ENCODE data around the gene UPB1.
"Not testable (repeated sequence)": the region's sequence is repeated elsewhere in the genome, so short reads cannot be mapped to it uniquely, and the experiment has no call there.

The UPB1 gene

DNA sequence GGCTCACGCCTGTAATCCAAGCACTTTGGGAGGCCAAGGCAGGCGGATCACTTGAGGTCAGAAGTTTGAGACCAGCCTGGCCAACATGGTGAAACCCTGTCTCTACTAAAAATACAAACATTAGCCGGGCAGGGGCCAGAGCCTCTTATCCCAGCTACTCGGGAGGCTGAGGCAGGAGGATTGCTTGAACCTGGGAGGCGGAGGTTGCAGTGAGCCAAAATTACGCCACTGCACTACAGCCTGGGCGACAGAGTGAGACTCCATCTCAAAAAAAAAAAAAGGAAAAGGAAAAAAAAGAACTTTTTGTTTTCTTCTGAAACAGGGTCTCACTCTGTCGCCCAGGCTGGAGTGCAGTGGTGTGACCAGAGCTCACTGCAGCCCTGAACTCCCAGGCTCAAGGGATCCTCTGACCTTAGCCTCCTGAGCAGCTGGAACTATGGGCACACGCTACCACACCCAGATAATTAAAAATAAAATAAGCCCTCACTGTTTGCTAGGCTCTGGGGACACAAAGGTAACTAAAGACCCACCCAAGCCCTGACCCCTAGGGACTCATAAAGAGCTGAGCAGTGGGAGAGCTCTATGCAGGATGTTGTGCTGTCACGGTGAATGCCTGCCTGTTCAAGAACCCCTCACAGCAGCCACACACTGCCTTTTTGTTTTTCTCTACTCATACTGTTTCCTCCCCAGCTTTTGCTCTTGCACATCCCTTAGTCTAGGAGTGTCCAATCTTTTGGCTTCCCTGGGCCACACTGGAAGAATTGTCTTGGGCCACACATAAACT, 57.6 kb downstream of the UPB1 start:
- Mint-ChIP-seq H3K4me1 (peaks cover 77% of the 10 kb centered on the region), H3K4me3 (peak overlapping the region; percentile 97), H3K36me3 (peaks cover 29% of the 10 kb centered on the region), H3K27ac (peak overlapping the region; percentile 91)
- ATAC-seq, result peak; percentile 40
- not testable (repeated sequence) for H3K9me3 Mint-ChIP-seq, H3K27me3 Mint-ChIP-seq

DNA sequence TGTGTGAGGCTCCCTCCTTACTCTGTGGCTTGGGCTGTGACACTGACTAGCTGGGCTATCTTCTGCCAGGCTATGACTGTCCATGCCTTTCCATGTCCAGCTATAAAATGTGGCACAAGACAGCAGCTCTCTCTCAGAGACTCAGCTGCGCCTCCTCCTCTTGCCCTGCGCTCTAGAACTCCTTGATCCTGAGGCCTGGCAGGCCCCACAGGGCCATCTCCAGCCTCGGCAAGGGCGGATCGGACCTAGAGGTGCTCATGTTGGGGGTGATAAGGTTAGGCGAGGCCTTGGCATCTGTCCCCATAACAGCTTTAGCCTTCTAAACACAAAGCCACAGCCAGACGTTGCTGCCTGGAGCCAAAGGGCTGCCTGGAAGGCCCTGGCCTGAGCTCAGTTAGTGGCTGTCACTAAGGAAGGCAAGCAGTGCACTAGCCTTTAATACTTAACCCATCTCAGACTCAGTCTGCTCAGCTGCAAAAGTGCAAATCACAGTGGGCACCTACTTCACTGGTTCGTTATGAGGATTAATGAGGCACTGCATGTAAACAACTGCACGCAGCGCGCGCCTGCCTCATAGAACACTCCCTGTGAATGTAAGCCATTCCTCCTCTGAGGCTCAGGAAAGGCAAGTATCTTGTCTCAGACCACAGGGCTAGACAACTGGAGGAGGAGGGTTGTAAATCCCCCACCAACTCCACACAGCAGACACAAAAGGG, 58.6 kb downstream of the UPB1 start:
- Mint-ChIP-seq H3K4me1 (peaks cover 77% of the 10 kb centered on the region), H3K4me3 (peak overlapping the region; percentile 97), H3K9me3 (no peaks in the 10 kb centered on the region), H3K27ac (peak overlapping the region; percentile 91), H3K36me3 (peaks cover 29% of the 10 kb centered on the region), H3K27me3 (no peaks in the 10 kb centered on the region)
- ATAC-seq, result no peak

DNA sequence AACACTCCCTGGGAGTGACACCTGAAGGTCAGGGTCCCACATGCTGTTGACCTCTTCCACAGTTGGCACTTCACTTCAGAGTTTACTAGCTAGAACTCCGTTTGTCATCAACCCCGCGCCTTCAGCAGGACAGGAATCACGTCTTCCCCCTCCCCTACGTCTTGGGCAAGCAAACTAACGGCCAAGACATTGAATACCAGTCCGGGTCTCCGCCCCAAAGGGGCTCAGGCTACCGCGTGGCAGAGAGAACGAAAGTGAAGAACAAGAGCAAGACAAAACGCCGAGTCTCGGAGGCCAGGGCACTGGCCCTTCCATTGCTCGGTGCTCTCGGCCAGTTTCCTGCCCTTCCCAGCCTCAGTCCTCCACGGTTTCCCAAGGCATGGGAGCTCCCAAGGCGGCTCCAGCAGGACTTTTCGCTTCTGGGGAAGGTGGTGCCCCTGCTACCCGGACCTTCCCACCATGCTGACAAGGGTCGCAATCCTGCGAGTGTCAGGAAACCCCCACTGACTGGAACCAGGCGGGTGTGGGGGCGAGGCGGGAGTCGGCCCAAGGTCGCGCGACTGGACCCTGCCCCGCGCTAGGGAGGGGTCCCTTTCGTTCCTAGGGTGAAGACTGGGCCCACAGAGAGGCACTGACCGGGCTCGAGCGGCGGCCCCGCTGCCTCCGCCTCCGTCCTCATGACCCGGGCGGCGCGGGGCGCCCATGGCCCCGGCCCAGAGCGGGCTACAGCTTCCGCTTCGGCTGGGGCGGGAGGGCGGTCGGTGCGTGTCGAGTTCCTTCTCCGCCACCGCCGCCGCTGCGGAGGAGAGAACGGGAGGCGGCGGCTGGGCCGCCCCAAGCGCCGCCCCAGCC, 59.4 kb downstream of the UPB1 start, which contains the start of gene GUCD1:
Gene GUCD1, minus strand, starts transcription at position 826 of the 852 bp plus-strand sequence. Its CDS starts 147 bp downstream, at position 679.
- Mint-ChIP-seq H3K4me1 (peaks cover 77% of the 10 kb centered on the region), H3K9me3 (no peaks in the 10 kb centered on the region), H3K4me3 (peak within 1 kb of the TSS; percentile 97), H3K27ac (peak within 1 kb of the TSS; percentile 91), H3K36me3 (peaks cover 29% of the 10 kb centered on the region), H3K27me3 (no peaks in the 10 kb centered on the region)
- no peak for ATAC-seq

DNA sequence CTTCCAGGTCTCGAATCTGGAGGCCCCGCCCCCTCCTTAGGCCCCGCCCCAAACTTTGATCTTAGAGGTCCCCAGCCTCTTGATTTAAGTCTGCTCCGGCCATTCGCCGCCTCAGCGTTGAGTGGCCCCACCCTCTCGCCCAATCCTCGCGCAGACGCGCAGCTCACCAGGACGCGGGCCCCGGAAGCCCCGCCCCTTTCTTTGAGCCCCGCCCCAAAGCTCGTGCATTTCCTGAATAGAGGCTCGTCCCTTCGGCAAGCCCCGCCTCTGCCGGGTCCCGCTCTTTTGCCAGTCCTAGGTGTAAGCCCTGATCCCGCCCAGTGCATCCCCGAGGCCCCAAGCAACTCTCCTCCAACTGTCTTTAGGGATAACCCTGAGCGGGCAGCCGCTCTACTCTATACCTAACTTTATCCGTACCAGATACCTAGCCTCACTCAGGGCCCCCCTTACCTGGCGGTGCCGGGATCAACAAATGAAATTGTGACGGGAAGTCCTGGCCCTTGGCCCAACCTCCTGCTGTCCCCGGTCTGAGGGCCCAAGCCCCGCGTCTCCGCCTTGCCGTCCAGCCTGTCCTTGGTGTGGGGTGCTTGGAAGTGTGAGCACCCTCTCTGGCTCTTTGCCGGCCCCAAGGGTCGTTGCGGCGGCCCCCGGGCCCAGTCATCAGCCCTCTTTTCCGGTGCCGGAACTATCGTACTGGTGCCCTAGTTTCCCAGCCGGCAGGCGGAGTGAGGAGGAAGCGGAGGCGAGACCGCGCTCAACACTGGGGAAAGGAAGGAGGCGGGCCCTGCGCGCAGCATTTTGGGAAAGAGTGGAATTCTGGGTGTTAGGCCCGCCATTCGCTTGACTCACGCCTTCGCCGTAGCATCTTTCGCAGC, 60.3 kb downstream of the UPB1 start, which contains the start of gene SNRPD3:
Gene SNRPD3, plus strand, starts transcription at position 835 of the 875 bp plus-strand sequence. CDS start 1,676 bp downstream, outside the sequence.
- ATAC-seq, result peak; percentile 92
- Mint-ChIP-seq H3K27ac (peak within 1 kb of the TSS; percentile 91), H3K4me3 (peak within 1 kb of the TSS; percentile 97), H3K27me3 (no peaks in the 10 kb centered on the region), H3K9me3 (no peaks in the 10 kb centered on the region), H3K4me1 (peaks cover 72% of the 10 kb centered on the region), H3K36me3 (peaks cover 28% of the 10 kb centered on the region)

DNA sequence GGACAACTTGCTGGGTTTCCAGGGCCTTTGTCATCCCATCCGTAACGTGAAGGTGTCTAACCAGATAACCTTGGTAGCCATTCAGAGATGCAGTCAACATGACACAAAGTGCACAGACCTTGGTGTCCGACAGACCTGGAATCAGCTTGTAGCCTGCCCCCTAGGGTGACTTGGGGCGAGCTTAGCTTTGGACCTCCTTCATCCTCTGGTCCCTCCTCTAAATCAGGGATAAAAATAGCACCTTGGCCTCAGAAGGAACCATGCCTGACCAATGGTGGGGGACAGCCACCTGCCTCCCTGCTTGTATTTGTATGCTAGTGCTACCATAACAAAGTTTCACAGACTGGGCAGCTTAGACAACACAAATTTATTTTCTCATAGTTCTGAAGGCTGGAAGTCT, 64.3 kb downstream of the UPB1 start:
- no peaks in the 10 kb centered on the region for H3K27me3 Mint-ChIP-seq
- peaks cover 57% of the 10 kb centered on the region for H3K4me1 Mint-ChIP-seq
- peak overlapping the region; percentile 37 for H3K27ac Mint-ChIP-seq
- H3K9me3 Mint-ChIP-seq, result no peaks in the 10 kb centered on the region
- H3K36me3 Mint-ChIP-seq, result peaks cover 37% of the 10 kb centered on the region
- no peak overlapping the region for H3K4me3 Mint-ChIP-seq
- ATAC-seq, result no peak

DNA sequence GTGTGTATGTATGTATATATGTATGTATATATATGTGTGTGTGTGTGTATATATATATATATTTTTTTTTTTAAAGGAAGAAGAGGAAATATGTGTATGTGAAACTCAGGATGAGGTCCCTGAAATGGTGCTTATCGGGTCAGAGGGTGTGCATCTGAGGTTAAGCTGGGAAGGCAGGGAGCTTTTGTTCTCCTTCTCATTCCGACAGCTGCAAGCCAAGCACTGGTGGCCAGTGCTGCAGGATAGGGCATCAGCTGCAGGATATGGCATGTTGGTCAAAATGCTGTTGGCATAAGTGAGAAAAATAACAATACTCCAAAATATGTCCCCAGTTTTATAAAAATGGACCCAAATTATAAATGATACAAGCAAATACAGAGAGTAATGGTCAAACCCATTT, 68.1 kb downstream of the UPB1 start:
- no peak for ATAC-seq
- H3K4me3 Mint-ChIP-seq, result no peak overlapping the region
- H3K27ac Mint-ChIP-seq, result no peak overlapping the region
- H3K4me1 Mint-ChIP-seq, result peaks cover 67% of the 10 kb centered on the region
- peaks cover 28% of the 10 kb centered on the region for H3K36me3 Mint-ChIP-seq
- H3K9me3 Mint-ChIP-seq, result no peaks in the 10 kb centered on the region
- no peaks in the 10 kb centered on the region for H3K27me3 Mint-ChIP-seq

DNA sequence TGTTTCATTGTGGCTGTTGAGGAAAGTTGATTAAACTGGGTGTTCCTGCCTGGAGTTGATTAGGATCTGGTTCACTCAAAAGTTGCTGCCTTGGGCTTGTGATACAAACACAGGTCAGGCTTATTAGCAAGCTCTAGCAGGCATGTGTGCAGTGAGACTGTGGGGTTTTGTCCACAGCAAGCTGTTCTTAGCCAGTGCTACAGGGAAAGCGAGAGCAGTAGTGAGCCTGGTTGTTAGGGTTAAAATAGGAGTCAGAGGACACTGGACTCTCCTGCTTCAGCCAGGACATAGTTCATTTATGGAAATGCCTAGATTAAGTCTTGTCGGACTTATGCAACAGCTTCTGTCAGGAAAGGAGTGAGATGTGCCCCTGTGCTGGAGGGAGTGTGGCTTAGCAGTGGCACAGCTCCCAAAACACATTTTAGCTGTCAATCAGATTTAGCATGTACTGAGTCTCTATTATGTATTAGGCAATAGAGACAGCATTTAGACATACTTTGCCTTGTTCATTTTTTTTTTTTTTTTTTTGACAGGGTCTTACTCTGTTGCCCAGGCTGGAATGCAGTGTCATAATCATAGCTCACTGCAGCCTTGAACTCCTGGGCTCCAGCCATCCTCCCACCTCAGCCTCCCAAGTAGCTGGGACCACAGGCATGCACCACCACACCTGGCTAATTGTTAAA, 69.4 kb downstream of the UPB1 start:
- Mint-ChIP-seq H3K27ac (no peak overlapping the region), H3K4me1 (peaks cover 54% of the 10 kb centered on the region), H3K4me3 (no peak overlapping the region), H3K9me3 (no peaks in the 10 kb centered on the region), H3K27me3 (no peaks in the 10 kb centered on the region), H3K36me3 (peaks cover 24% of the 10 kb centered on the region)
- no peak for ATAC-seq

DNA sequence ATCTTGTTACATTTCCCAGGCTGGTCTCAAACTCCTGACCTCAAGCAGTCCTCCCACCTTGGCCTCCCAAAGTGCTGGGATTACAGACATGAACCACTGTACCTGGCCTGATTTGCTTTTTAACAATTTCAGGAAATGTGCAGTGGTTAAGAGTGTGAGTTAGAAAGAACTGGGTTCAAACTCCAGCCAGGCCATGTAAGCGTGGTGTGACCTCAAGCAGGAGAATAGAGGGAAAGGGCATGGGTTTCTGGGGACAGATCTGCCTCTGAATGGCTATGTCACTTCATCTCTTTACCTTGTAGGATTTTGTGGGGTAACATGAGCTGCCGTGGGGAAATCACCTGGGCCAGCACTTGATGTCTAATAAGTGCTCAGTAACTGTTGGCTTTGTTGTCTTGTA, 69.9 kb downstream of the UPB1 start:
- Mint-ChIP-seq H3K4me1 (peaks cover 53% of the 10 kb centered on the region), H3K36me3 (peaks cover 30% of the 10 kb centered on the region), H3K9me3 (no peaks in the 10 kb centered on the region), H3K27me3 (no peaks in the 10 kb centered on the region), H3K27ac (no peak overlapping the region), H3K4me3 (no peak overlapping the region)
- no peak for ATAC-seq

DNA sequence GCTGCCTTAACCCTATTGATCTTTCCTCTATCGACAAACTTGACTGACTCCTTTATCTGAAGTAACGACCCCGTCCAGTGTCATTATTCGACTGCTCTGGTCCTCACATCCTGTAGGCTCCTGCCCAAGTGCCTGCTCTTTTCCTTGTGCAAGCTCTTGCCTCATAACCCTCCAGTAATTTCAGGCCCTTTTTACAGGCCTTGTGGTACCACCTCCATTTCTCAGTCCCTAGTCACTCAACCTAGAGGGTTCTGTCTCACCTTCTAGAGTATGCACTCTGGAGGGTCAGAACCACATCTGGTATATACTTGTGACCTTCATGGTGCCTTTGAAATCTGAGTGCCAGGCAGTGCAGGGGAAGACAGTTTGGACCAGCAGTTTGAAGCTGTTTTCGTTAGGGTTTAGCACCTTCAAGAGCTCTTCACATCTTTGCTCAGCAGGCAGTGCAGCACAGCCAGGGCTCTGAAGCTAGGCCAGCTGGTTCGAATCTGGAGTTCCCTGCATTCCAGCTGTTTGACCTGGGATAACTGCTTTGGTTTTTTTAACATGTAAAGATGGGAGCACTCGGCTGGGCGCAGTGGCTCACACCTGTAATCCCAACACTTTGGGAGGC, 71.9 kb downstream of the UPB1 start:
- no peaks in the 10 kb centered on the region for H3K27me3 Mint-ChIP-seq
- H3K27ac Mint-ChIP-seq, result no peak overlapping the region
- H3K4me3 Mint-ChIP-seq, result no peak overlapping the region
- peaks cover 47% of the 10 kb centered on the region for H3K4me1 Mint-ChIP-seq
- no peaks in the 10 kb centered on the region for H3K9me3 Mint-ChIP-seq
- ATAC-seq, result no peak
- peaks cover 38% of the 10 kb centered on the region for H3K36me3 Mint-ChIP-seq

DNA sequence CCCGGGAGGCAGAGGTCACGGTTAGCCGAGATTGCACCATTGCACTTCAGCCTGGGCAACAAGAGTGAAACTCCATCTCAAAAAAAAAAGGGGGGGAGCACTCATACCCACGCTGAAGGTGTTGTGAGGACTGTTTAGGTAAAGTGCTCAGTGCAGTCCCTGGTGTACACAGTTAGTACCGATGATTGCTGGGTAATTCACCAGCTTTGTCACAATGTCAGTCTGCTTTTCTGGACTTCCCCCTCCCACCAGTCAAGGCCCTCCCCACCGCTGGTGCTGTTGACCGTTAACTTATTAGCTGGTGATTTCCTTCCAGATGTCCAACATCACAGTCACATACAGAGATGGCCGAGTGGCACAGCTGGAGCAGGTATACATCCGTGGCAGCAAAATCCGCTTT, 72.5 kb downstream of the UPB1 start:
- H3K27me3 Mint-ChIP-seq, result no peaks in the 10 kb centered on the region
- no peak for ATAC-seq
- H3K27ac Mint-ChIP-seq, result no peak overlapping the region
- no peaks in the 10 kb centered on the region for H3K9me3 Mint-ChIP-seq
- H3K4me3 Mint-ChIP-seq, result no peak overlapping the region
- peaks cover 41% of the 10 kb centered on the region for H3K36me3 Mint-ChIP-seq
- peaks cover 40% of the 10 kb centered on the region for H3K4me1 Mint-ChIP-seq

DNA sequence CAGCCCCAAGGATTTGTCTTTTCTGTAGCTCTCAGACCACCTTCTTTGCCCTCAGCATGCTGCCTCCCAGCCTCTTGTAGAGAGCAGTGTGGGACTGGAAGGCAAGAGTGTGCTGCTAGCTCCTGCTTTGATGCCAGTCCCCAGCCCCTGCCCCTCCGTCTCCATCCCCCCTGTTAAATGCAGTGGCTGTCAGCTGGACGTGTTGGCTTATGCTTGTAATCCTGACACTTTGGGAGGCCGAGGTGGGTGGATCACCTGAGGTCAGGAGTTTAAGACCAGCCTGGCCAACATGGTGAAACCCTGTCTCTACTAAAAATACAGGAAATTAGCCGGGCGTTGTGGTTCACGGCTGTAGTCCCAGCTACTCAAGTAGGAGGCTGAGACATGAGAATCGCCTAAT, 76.1 kb downstream of the UPB1 start:
- no peak overlapping the region for H3K27ac Mint-ChIP-seq
- H3K9me3 Mint-ChIP-seq, result no peaks in the 10 kb centered on the region
- H3K27me3 Mint-ChIP-seq, result no peaks in the 10 kb centered on the region
- ATAC-seq, result no peak
- H3K36me3 Mint-ChIP-seq, result peaks cover 56% of the 10 kb centered on the region
- no peak overlapping the region for H3K4me3 Mint-ChIP-seq
- H3K4me1 Mint-ChIP-seq, result peaks cover 10% of the 10 kb centered on the region

DNA sequence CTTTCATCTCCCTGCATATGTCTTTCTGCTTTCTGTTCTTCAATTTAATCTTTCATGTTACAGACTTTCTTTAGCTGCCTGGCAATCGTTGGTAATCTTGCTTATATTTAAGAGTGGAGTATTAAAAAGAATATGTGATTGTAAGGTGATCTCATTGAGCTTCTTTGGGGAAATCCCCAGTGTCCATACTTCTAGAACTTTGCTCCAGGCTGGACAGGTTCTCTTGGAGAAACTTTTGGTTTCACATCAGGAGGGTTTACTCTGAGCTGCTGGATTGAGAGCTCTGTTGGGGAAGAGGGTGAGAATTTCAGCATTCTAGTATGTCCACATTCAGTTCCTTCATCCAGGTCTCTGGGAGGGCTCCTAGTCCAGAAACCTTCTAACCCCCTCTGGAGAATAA, 81.6 kb downstream of the UPB1 start:
- H3K27ac Mint-ChIP-seq, result peak overlapping the region; percentile 23
- no peak overlapping the region for H3K4me3 Mint-ChIP-seq
- H3K36me3 Mint-ChIP-seq, result peaks cover 43% of the 10 kb centered on the region
- H3K4me1 Mint-ChIP-seq, result no peaks in the 10 kb centered on the region
- no peaks in the 10 kb centered on the region for H3K27me3 Mint-ChIP-seq
- ATAC-seq, result no peak
- H3K9me3 Mint-ChIP-seq, result no peaks in the 10 kb centered on the region
